ENCODE measurements around the gene LSMEM2.
"Not testable (repeated sequence)": the region's sequence is repeated elsewhere in the genome, so short reads cannot be mapped to it uniquely, and the experiment has no call there.

The LSMEM2 gene

GRCh38 chr3:50302095-50303012 lies 23.5 kb downstream of the LSMEM2 start:
- Mint-ChIP-seq H3K27me3 (no peaks in the 10 kb centered on the region), H3K27ac (no peak overlapping the region), H3K4me1 (ENCODE audit: low read depth) (peaks cover 26% of the 10 kb centered on the region), H3K4me3 (no peak overlapping the region), H3K36me3 (no peaks in the 10 kb centered on the region), H3K9me3 (ENCODE audit: low read depth) (no peaks in the 10 kb centered on the region)

- no peak within 1 kb of the TSS for H3K27ac Mint-ChIP-seq
- no peaks in the 10 kb centered on the region for H3K9me3 Mint-ChIP-seq (ENCODE audit: low read depth)
- H3K4me3 Mint-ChIP-seq: no peak within 1 kb of the TSS
- H3K36me3 Mint-ChIP-seq: no peaks in the 10 kb centered on the region
- no peaks in the 10 kb centered on the region for H3K27me3 Mint-ChIP-seq
- peaks cover 19% of the 10 kb centered on the region for H3K4me1 Mint-ChIP-seq (ENCODE audit: low read depth)
Measured at GRCh38 chr3:50303013-50303815, 24.3 kb downstream of the LSMEM2 start, which contains the start of gene HYAL1. Gene HYAL1 (minus strand): TSS chr3:50303574. CDS start chr3:50302956, 618 bp downstream.

GRCh38 chr3:50304601-50305000 lies 25.7 kb downstream of the LSMEM2 start:
- Mint-ChIP-seq H3K4me1 (ENCODE audit: low read depth) (peaks cover 16% of the 10 kb centered on the region), H3K27ac (no peak overlapping the region), H3K36me3 (no peaks in the 10 kb centered on the region), H3K4me3 (no peak overlapping the region), H3K27me3 (no peaks in the 10 kb centered on the region), H3K9me3 (ENCODE audit: low read depth) (no peaks in the 10 kb centered on the region)

GRCh38 chr3:50312041-50312440 lies 33.2 kb downstream of the LSMEM2 start:
- not testable (repeated sequence) for H3K4me3 Mint-ChIP-seq; H3K27ac Mint-ChIP-seq; H3K9me3 Mint-ChIP-seq (ENCODE audit: low read depth); H3K27me3 Mint-ChIP-seq; H3K36me3 Mint-ChIP-seq
- peaks cover 12% of the 10 kb centered on the region for H3K4me1 Mint-ChIP-seq (ENCODE audit: low read depth)

GRCh38 chr3:50314342-50314741 lies 35.5 kb downstream of the LSMEM2 start:
- Mint-ChIP-seq H3K4me1 (ENCODE audit: low read depth) (peaks cover 19% of the 10 kb centered on the region), H3K27me3 (no peaks in the 10 kb centered on the region), H3K27ac (peak overlapping the region; percentile 8), H3K36me3 (peaks cover 2% of the 10 kb centered on the region), H3K9me3 (ENCODE audit: low read depth) (no peaks in the 10 kb centered on the region), H3K4me3 (no peak overlapping the region)

GRCh38 chr3:50314816-50315215 lies 35.9 kb downstream of the LSMEM2 start:
- no peak overlapping the region for H3K4me3 Mint-ChIP-seq
- H3K9me3 Mint-ChIP-seq (ENCODE audit: low read depth): no peaks in the 10 kb centered on the region
- peaks cover 20% of the 10 kb centered on the region for H3K4me1 Mint-ChIP-seq (ENCODE audit: low read depth)
- peaks cover 2% of the 10 kb centered on the region for H3K36me3 Mint-ChIP-seq
- no peak overlapping the region for H3K27ac Mint-ChIP-seq
- H3K27me3 Mint-ChIP-seq: no peaks in the 10 kb centered on the region

GRCh38 chr3:50316657-50317242 lies 37.9 kb downstream of the LSMEM2 start:
- Mint-ChIP-seq H3K4me1 (ENCODE audit: low read depth) (peaks cover 27% of the 10 kb centered on the region), H3K27me3 (no peaks in the 10 kb centered on the region), H3K36me3 (peaks cover 2% of the 10 kb centered on the region), H3K27ac (peak overlapping the region; percentile 35), H3K9me3 (ENCODE audit: low read depth) (no peaks in the 10 kb centered on the region), H3K4me3 (peak overlapping the region; percentile 63)

- Mint-ChIP-seq H3K27ac (no peak overlapping the region), H3K4me3 (no peak overlapping the region), H3K9me3 (ENCODE audit: low read depth) (no peaks in the 10 kb centered on the region)
Measured at GRCh38 chr3:50317300-50317699, 38.4 kb downstream of the LSMEM2 start.

GRCh38 chr3:50318163-50318562 lies 39.3 kb downstream of the LSMEM2 start:
- H3K36me3 Mint-ChIP-seq: peaks cover 2% of the 10 kb centered on the region
- H3K4me1 Mint-ChIP-seq (ENCODE audit: low read depth): peaks cover 27% of the 10 kb centered on the region
- no peak overlapping the region for H3K4me3 Mint-ChIP-seq
- H3K27me3 Mint-ChIP-seq: no peaks in the 10 kb centered on the region
- H3K9me3 Mint-ChIP-seq (ENCODE audit: low read depth): no peaks in the 10 kb centered on the region
- H3K27ac Mint-ChIP-seq: no peak overlapping the region

More at GRCh38 chr3:50317300-50317699, 38.4 kb downstream of the LSMEM2 start:
- peaks cover 2% of the 10 kb centered on the region for H3K36me3 Mint-ChIP-seq
- peaks cover 27% of the 10 kb centered on the region for H3K4me1 Mint-ChIP-seq (ENCODE audit: low read depth)
- no peaks in the 10 kb centered on the region for H3K27me3 Mint-ChIP-seq

- no peaks in the 10 kb centered on the region for H3K9me3 Mint-ChIP-seq (ENCODE audit: low read depth)
- peaks cover 2% of the 10 kb centered on the region for H3K36me3 Mint-ChIP-seq
- peak overlapping the region; percentile 51 for H3K4me3 Mint-ChIP-seq
- H3K27ac Mint-ChIP-seq: peak overlapping the region; percentile 28
- no peaks in the 10 kb centered on the region for H3K27me3 Mint-ChIP-seq
- peaks cover 27% of the 10 kb centered on the region for H3K4me1 Mint-ChIP-seq (ENCODE audit: low read depth)
Measured at GRCh38 chr3:50318615-50319014, 39.7 kb downstream of the LSMEM2 start.

GRCh38 chr3:50319181-50319893 lies 40.5 kb downstream of the LSMEM2 start:
- H3K4me1 Mint-ChIP-seq (ENCODE audit: low read depth): peaks cover 27% of the 10 kb centered on the region
- H3K4me3 Mint-ChIP-seq: peak overlapping the region; percentile 94
- no peaks in the 10 kb centered on the region for H3K9me3 Mint-ChIP-seq (ENCODE audit: low read depth)
- H3K27ac Mint-ChIP-seq: no peak overlapping the region
- peaks cover 2% of the 10 kb centered on the region for H3K36me3 Mint-ChIP-seq
- no peaks in the 10 kb centered on the region for H3K27me3 Mint-ChIP-seq

- H3K27me3 Mint-ChIP-seq: no peaks in the 10 kb centered on the region
- H3K4me1 Mint-ChIP-seq (ENCODE audit: low read depth): peaks cover 34% of the 10 kb centered on the region
- H3K27ac Mint-ChIP-seq: no peak overlapping the region
- H3K9me3 Mint-ChIP-seq (ENCODE audit: low read depth): no peaks in the 10 kb centered on the region
- H3K4me3 Mint-ChIP-seq: peak overlapping the region; percentile 94
- H3K36me3 Mint-ChIP-seq: peaks cover 2% of the 10 kb centered on the region
Measured at GRCh38 chr3:50319894-50320625, 41.2 kb downstream of the LSMEM2 start.

- Mint-ChIP-seq H3K4me3 (peak overlapping the region; percentile 94), H3K36me3 (peaks cover 2% of the 10 kb centered on the region), H3K27ac (peak overlapping the region; percentile 78), H3K27me3 (no peaks in the 10 kb centered on the region), H3K9me3 (ENCODE audit: low read depth) (no peaks in the 10 kb centered on the region), H3K4me1 (ENCODE audit: low read depth) (peaks cover 34% of the 10 kb centered on the region)
Measured at GRCh38 chr3:50320853-50321335, 42.0 kb downstream of the LSMEM2 start.

Measured in activated naive CD8-positive, alpha-beta T cell (primary cell).